Myocyte (in vitro differentiated cells): ENCODE measurements around the gene TMEM131L. TPM values are rescaled to one million over a fixed set of nuclear protein-coding genes. Genes with fewer than 3 reads are reported as not detected.
A peak's percentile ranks its signal among the peaks of the same experiment; 100 is the strongest.
"Not testable (repeated sequence)": the region's sequence is repeated elsewhere in the genome, so short reads cannot be mapped to it uniquely, and the experiment has no call there.

ENCODE experiments used
- DNase-seq: peaks from one replicate; pipeline ENCODE4 v3.0.0-alpha.2; 2012; ENCODE audit warnings: low read depth
- total RNA-seq: library from RNA; depleted of rRNA; stranded (reverse); fragments of >200 nt; gene quantifications from 2 replicates; pipeline ENCODE4 v1.2.3, GENCODE V29; 2014

Gene TMEM131L
- total RNA-seq, 1 donor from 2014 or later: 13.3 TPM

- DNase-seq: not testable (repeated sequence)
These were observed 101.5 kb downstream of the TMEM131L start for GRCh38 chr4:153567660-153568059.

GRCh38 chr4:153570228-153570973, 104.2 kb downstream of the TMEM131L start:
- no peak for DNase-seq

- DNase-seq: no peak
These were observed 104.9 kb downstream of the TMEM131L start for GRCh38 chr4:153571006-153571545.

GRCh38 chr4:153572609-153573008, 106.4 kb downstream of the TMEM131L start:
- DNase-seq: no peak

- no peak for DNase-seq
These were observed 107.1 kb downstream of the TMEM131L start for GRCh38 chr4:153573221-153573620.

GRCh38 chr4:153573881-153574802, 108.0 kb downstream of the TMEM131L start:
- DNase-seq: peak; percentile 82

- no peak for DNase-seq
These were observed 110.2 kb downstream of the TMEM131L start for GRCh38 chr4:153576443-153576774.

- DNase-seq: no peak
These were observed 110.9 kb downstream of the TMEM131L start for GRCh38 chr4:153577053-153577452.

GRCh38 chr4:153579410-153579809, 113.2 kb downstream of the TMEM131L start:
- no peak for DNase-seq

- no peak for DNase-seq
These were observed 113.7 kb downstream of the TMEM131L start for GRCh38 chr4:153579872-153580271.

GRCh38 chr4:153582954-153583702, 117.0 kb downstream of the TMEM131L start:
- DNase-seq: no peak

GRCh38 chr4:153585026-153585425, 118.9 kb downstream of the TMEM131L start:
- DNase-seq: no peak

GRCh38 chr4:153589703-153590595, 123.8 kb downstream of the TMEM131L start:
- DNase-seq: no peak

- no peak for DNase-seq
These were observed 125.3 kb downstream of the TMEM131L start for GRCh38 chr4:153591441-153591840.

GRCh38 chr4:153592064-153592463, 125.9 kb downstream of the TMEM131L start:
- DNase-seq: peak; percentile 30

GRCh38 chr4:153593161-153593560, 127.0 kb downstream of the TMEM131L start:
- peak; percentile 45 for DNase-seq

- DNase-seq: peak; percentile 87
These were observed 128.1 kb downstream of the TMEM131L start for GRCh38 chr4:153594210-153594609.

GRCh38 chr4:153595894-153596601, 129.9 kb downstream of the TMEM131L start:
- no peak for DNase-seq

GRCh38 chr4:153602758-153603157, 136.6 kb downstream of the TMEM131L start:
- DNase-seq: no peak

- DNase-seq: no peak
These were observed 137.1 kb downstream of the TMEM131L start for GRCh38 chr4:153603258-153603657.
